ENCODE results near the gene G6PC3.
"Not testable (repeated sequence)": the region's sequence is repeated elsewhere in the genome, so short reads cannot be mapped to it uniquely, and the experiment has no call there.

G6PC3 gene

GRCh38 chr17:44095647-44096496, 25.3 kb downstream of the G6PC3 start:
- TF ChIP-seq CTCF (IDR thresholded peaks at IDR 0.05; ENCODE audit: low read depth, low read length): peak; percentile 40
- peaks cover 12% of the 10 kb centered on the region for H3K4me1 ChIP-seq
- no peaks in the 10 kb centered on the region for H3K9me3 ChIP-seq
- H3K4me3 ChIP-seq (ENCODE audit: low read depth, low read length): peak overlapping the region; percentile 42
- peaks cover 24% of the 10 kb centered on the region for H3K36me3 ChIP-seq
- H3K27me3 ChIP-seq: no peaks in the 10 kb centered on the region
- DNase-seq: peak; percentile 84

- Histone ChIP-seq H3K36me3 (peaks cover 10% of the 10 kb centered on the region), H3K4me3 (ENCODE audit: low read depth, low read length) (no peak overlapping the region), H3K9me3 (no peaks in the 10 kb centered on the region), H3K27me3 (no peaks in the 10 kb centered on the region), H3K4me1 (peaks cover 12% of the 10 kb centered on the region)
- no peak for DNase-seq
- TF ChIP-seq CTCF (IDR thresholded peaks at IDR 0.05; ENCODE audit: low read depth, low read length): no peak
Measured at GRCh38 chr17:44097110-44097958, 26.8 kb downstream of the G6PC3 start.

- DNase-seq; H3K36me3 ChIP-seq; H3K9me3 ChIP-seq; H3K27me3 ChIP-seq; H3K4me3 ChIP-seq (ENCODE audit: low read depth, low read length): not testable (repeated sequence)
- peaks cover 14% of the 10 kb centered on the region for H3K4me1 ChIP-seq
Measured at GRCh38 chr17:44101858-44102257, 31.3 kb downstream of the G6PC3 start.

GRCh38 chr17:44102849-44103622, 32.5 kb downstream of the G6PC3 start:
- no peak for DNase-seq
- H3K4me3 ChIP-seq (ENCODE audit: low read depth, low read length): no peak overlapping the region
- no peak for TF ChIP-seq CTCF (IDR thresholded peaks at IDR 0.05; ENCODE audit: low read depth, low read length)
- H3K4me1 ChIP-seq: peaks cover 18% of the 10 kb centered on the region
- no peaks in the 10 kb centered on the region for H3K36me3 ChIP-seq
- no peaks in the 10 kb centered on the region for H3K27me3 ChIP-seq
- H3K9me3 ChIP-seq: no peaks in the 10 kb centered on the region

GRCh38 chr17:44105483-44105882, 34.9 kb downstream of the G6PC3 start:
- H3K4me3 ChIP-seq (ENCODE audit: low read depth, low read length): no peak overlapping the region
- H3K36me3 ChIP-seq: no peaks in the 10 kb centered on the region
- TF ChIP-seq CTCF (IDR thresholded peaks at IDR 0.05; ENCODE audit: low read depth, low read length): peak; percentile 8; the same call in 1 of the 2 replicates
- H3K27me3 ChIP-seq: no peaks in the 10 kb centered on the region
- H3K4me1 ChIP-seq: peaks cover 39% of the 10 kb centered on the region
- peak; percentile 66 for DNase-seq
- H3K9me3 ChIP-seq: no peaks in the 10 kb centered on the region

GRCh38 chr17:44105941-44106340, 35.4 kb downstream of the G6PC3 start:
- no peaks in the 10 kb centered on the region for H3K36me3 ChIP-seq
- no peak for DNase-seq
- TF ChIP-seq CTCF (IDR thresholded peaks at IDR 0.05; ENCODE audit: low read depth, low read length): no peak
- H3K4me3 ChIP-seq (ENCODE audit: low read depth, low read length): no peak overlapping the region
- H3K9me3 ChIP-seq: no peaks in the 10 kb centered on the region
- no peaks in the 10 kb centered on the region for H3K27me3 ChIP-seq
- peaks cover 42% of the 10 kb centered on the region for H3K4me1 ChIP-seq
